Esophagus squamous epithelium (tissue), 5 donors: ENCODE data around the gene SNORC. TPM values are rescaled to one million over a fixed set of nuclear protein-coding genes. Genes with fewer than 3 reads are reported as not detected.

ENCODE experiments used
- DNase-seq: peaks from one replicate; lab custom pipeline; 2025; lab: John Stamatoyannopoulos, UW
- H3K27ac ChIP-seq, 4 donors: fragments of 200-600 bp; sonication (generic); one replicate each; pipeline ENCODE4 v1.5.1; 2016 to 2019; ENCODE audit warnings: mild to moderate bottlenecking in 1 of 4
- H3K27me3 ChIP-seq, 4 donors: fragments of 200-600 bp; sonication (generic); 1 replicate in 3 of 4; 2 replicates in 1 of 4; pipeline versions ENCODE4 v1.5.1 to v1.6.0; 2017 to 2021; ENCODE audit warnings: antibody characterized with exemption in 1 of 4
- H3K36me3 ChIP-seq, 3 donors: fragments of 200-600 bp; sonication (generic); one replicate each; pipeline ENCODE4 v1.5.1; 2016 to 2019
- H3K4me1 ChIP-seq, 3 donors: fragments of 200-600 bp; sonication (generic); one replicate each; pipeline ENCODE4 v1.5.1; 2017 to 2019
- H3K4me3 ChIP-seq, 4 donors: fragments of 200-600 bp; sonication (generic); 1 replicate in 3 of 4; 2 replicates in 1 of 4; pipeline ENCODE4 v1.5.1; 2016 to 2019; ENCODE audit warnings: mild to moderate bottlenecking in 2 of 4, moderate library complexity in 1 of 4
- H3K9me3 ChIP-seq, 3 donors: fragments of 200-600 bp; sonication (generic); one replicate each; pipeline ENCODE4 v1.5.1; 2016 to 2019
- CTCF ChIP-seq, 6 experiments: fragments of 450-650 bp in 4 of 6; fragments of 200-600 bp in 2 of 6; sonication (generic) in 2 of 6; IDR thresholded peaks; one replicate each; pipeline ENCODE4 v1.5.1; 2016 to 2019; ENCODE audit warnings: antibody characterized with exemption in 6 of 6, mild to moderate bottlenecking in 4 of 6, moderate library complexity in 4 of 6
- POLR2A ChIP-seq, 4 donors: fragments of 450-650 bp; IDR thresholded peaks; one replicate each; pipeline ENCODE4 v1.6.1; 2017; ENCODE audit warnings: antibody characterized with exemption in 4 of 4, mild to moderate bottlenecking in 4 of 4, moderate library complexity in 3 of 4
- WGBS, 2 donors: methylation state at CpG; one replicate each; pipeline ENCODE4 v1.1.5; 2018; 5-methylcytosine and 5-hydroxymethylcytosine counted together
- intact Hi-C: fragments of 100-400 bp; cut with DNase I; formaldehyde crosslinking; loops from one replicate; pipeline ENCODE4 v1.15.0; 2022
- total RNA-seq, 4 donors: library from RNA; depleted of rRNA; stranded (reverse); fragments of >200 nt; gene quantifications; one replicate each; pipeline ENCODE4 v1.1.0, GENCODE V29; 2016
- donor health status: DM: yes; HTN: yes; CAD: no.

SNORC gene
- total RNA-seq, 4 donors from 2014 or later: 0.26 to 0.83 (median 0.66) TPM

- WGBS, 2 donors: 86 to 92% methylated on average over 5 to 12 of the region's 27 CpGs
- no peak for TF ChIP-seq POLR2A (IDR thresholded peaks at IDR 0.05)
- no peak for TF ChIP-seq CTCF (IDR thresholded peaks at IDR 0.05)
- Histone ChIP-seq H3K27ac (no peak overlapping the region), H3K9me3 (no peaks in the 10 kb centered on the region), H3K36me3 (no peaks in the 10 kb centered on the region), H3K27me3 (peaks cover 0 to 20% (median 0%) of the 10 kb centered on the region in 4 donors), H3K4me3 (no peak overlapping the region), H3K4me1 (peaks cover 4 to 24% (median 6%) of the 10 kb centered on the region in 3 donors)
- intact Hi-C loops: no loop called here
- DNase-seq: no peak
Measured at GRCh38 chr2:232884549-232885263, 14.6 kb downstream of the SNORC start.

GRCh38 chr2:232885264-232885961 is 15.3 kb downstream of the SNORC start:
- peaks cover 0 to 20% (median 0%) of the 10 kb centered on the region in 4 donors for H3K27me3 ChIP-seq
- DNase-seq: no peak
- H3K4me3 ChIP-seq: no peak overlapping the region
- H3K9me3 ChIP-seq: no peaks in the 10 kb centered on the region
- H3K27ac ChIP-seq: no peak overlapping the region
- peaks cover 4 to 24% (median 6%) of the 10 kb centered on the region in 3 donors for H3K4me1 ChIP-seq
- TF ChIP-seq CTCF (IDR thresholded peaks at IDR 0.05): no peak
- no peak for TF ChIP-seq POLR2A (IDR thresholded peaks at IDR 0.05)
- intact Hi-C loops: no loop called here
- no peaks in the 10 kb centered on the region for H3K36me3 ChIP-seq
- 72 to 75% methylated on average over 16 to 17 of the region's 25 CpGs for WGBS, 2 donors

DNA sequence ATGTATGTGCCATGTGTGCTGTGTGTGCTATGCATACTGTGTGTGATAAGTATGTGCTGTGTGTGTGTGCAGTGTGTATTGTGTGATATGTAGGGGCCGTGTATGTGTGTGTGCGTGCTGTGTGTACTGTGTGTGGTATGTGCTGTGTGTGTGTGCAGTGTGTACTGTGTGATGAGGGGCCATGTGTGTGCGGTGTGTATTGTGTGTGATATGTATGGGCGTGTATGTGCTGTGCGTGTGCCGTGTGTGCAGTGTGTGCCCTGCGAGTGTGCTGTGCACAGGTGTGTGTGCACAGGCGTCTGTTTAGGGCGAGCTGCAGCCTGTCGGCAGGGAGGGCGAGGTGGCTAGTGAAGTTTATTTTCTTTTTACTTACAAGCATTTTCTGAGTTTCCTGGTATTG is 16.1 kb downstream of the SNORC start:
- H3K27me3 ChIP-seq: peaks cover 0 to 28% (median 0%) of the 10 kb centered on the region in 4 donors
- H3K9me3 ChIP-seq: no peaks in the 10 kb centered on the region
- DNase-seq: no peak
- H3K36me3 ChIP-seq: no peaks in the 10 kb centered on the region
- 54 to 74% methylated on average over 11 of the region's 11 CpGs for WGBS, 2 donors
- no peak overlapping the region for H3K4me3 ChIP-seq
- intact Hi-C loops: no loop called here
- no peak for TF ChIP-seq POLR2A (IDR thresholded peaks at IDR 0.05)
- peaks cover 4 to 31% (median 6%) of the 10 kb centered on the region in 3 donors for H3K4me1 ChIP-seq
- H3K27ac ChIP-seq: no peak overlapping the region

DNA sequence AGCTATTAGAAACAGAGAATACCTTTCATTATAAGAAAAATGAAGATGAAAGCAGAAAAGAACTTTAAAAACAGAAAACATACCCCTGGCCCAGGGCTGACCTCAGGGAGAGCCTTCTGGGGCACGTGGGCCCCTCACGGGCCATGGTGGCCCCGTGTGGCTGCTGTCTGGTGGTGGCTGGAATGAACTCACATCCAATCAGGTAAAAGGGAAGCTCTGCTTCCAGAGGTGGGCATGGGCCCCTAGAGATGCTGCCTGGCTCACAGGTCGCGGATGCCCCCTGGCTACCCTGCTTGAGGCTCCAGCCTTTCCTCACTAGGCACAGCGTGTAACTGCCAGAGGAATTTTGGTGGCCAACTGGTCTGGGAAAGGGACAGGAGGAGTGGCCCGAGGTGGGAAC is 16.6 kb downstream of the SNORC start:
- Histone ChIP-seq H3K9me3 (no peaks in the 10 kb centered on the region), H3K27me3 (peaks cover 0 to 32% (median 0%) of the 10 kb centered on the region in 4 donors), H3K4me1 (peaks cover 4 to 35% (median 6%) of the 10 kb centered on the region in 3 donors), H3K36me3 (no peaks in the 10 kb centered on the region), H3K4me3 (no peak overlapping the region), H3K27ac (no peak overlapping the region)
- intact Hi-C loops: no loop called here
- DNase-seq: no peak
- 71 to 77% methylated on average over 4 to 7 of the region's 7 CpGs for WGBS, 2 donors
- TF ChIP-seq POLR2A (IDR thresholded peaks at IDR 0.05) (no peak), CTCF (IDR thresholded peaks at IDR 0.05) (no peak)

GRCh38 chr2:232887171-232887850 is 17.2 kb downstream of the SNORC start:
- Histone ChIP-seq H3K4me1 (peaks cover 4 to 40% (median 6%) of the 10 kb centered on the region in 3 donors), H3K27me3 (peaks cover 0 to 32% (median 0%) of the 10 kb centered on the region in 4 donors), H3K9me3 (no peaks in the 10 kb centered on the region), H3K36me3 (no peaks in the 10 kb centered on the region), H3K4me3 (no peak overlapping the region), H3K27ac (no peak overlapping the region)
- 72 to 80% methylated on average over 8 to 10 of the region's 15 CpGs for WGBS, 2 donors
- DNase-seq: no peak
- no peak for TF ChIP-seq CTCF (IDR thresholded peaks at IDR 0.05)
- TF ChIP-seq POLR2A (IDR thresholded peaks at IDR 0.05): no peak
- intact Hi-C loops: no loop called here
